Measurements from ENCODE around the gene OCA2.

DNA sequence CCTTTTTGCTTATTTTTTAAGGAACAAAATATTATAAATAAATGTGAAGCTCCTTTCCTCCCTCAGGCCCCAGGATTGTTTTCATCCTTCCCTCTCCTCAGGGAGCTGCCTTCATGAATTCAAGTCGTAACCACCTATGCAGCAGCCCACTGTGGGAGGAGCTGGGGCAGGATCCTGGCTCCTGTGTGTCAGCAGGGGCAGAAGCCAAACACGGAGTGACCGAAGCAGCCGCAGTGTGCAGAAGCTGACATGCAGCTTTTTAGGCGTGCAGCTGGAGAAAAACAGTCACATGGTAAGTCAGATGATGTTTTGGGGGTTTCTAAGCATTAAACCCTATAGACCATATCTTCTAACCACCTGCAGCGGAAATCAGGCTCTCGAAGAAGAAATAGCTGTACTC, 231.3 kb downstream of the OCA2 start:
- TF ChIP-seq POLR2A (IDR thresholded peaks at IDR 0.05): no peak
- TF ChIP-seq, protein P1, sequence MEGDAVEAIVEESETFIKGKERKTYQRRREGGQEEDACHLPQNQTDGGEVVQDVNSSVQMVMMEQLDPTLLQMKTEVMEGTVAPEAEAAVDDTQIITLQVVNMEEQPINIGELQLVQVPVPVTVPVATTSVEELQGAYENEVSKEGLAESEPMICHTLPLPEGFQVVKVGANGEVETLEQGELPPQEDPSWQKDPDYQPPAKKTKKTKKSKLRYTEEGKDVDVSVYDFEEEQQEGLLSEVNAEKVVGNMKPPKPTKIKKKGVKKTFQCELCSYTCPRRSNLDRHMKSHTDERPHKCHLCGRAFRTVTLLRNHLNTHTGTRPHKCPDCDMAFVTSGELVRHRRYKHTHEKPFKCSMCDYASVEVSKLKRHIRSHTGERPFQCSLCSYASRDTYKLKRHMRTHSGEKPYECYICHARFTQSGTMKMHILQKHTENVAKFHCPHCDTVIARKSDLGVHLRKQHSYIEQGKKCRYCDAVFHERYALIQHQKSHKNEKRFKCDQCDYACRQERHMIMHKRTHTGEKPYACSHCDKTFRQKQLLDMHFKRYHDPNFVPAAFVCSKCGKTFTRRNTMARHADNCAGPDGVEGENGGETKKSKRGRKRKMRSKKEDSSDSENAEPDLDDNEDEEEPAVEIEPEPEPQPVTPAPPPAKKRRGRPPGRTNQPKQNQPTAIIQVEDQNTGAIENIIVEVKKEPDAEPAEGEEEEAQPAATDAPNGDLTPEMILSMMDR (IDR thresholded peaks at IDR 0.05): no peak

Measured in heart left ventricle (tissue), 13 donors.